GM12878 (cell line): ENCODE measurements around the gene TRIL. TPM values are rescaled to one million over a fixed set of nuclear protein-coding genes. Genes with fewer than 3 reads are reported as not detected.

ENCODE experiments used
- ATAC-seq: fragments of 200-7000 bp; cut with Tn5 transposase; 3 replicates; pipeline ENCODE4 v1.9.1; 2020; ENCODE audit warnings: mild to moderate bottlenecking, moderate library complexity
- BruUV-seq: library from RNA; stranded (reverse); fragments of 400-500 nt; replicated peaks from 2 replicates; lab custom pipeline; 2021; lab: Mats Ljungman, UMichigan
- CTCF ChIA-PET: fragments of 300-600 bp; sonication (Branson Sonifier 250); formaldehyde crosslinking; extraction: SDS; loops from one replicate; lab custom pipeline; 2021; ENCODE audit warnings: inconsistent platforms; lab: Yijun Ruan, JAX
- POLR2A ChIA-PET: fragments of 350-600 bp; formaldehyde crosslinking; extraction: SDS; loops from one replicate; lab custom pipeline; 2021; ENCODE audit warnings: inconsistent platforms; lab: Charles Lee
- RAD21 ChIA-PET: fragments of 300-600 bp; sonication (Branson Sonifier 250); formaldehyde crosslinking; loops from one replicate; lab custom pipeline; 2023; ENCODE audit warnings: antibody characterized with exemption; ENCODE audit not compliant: unreplicated experiment; lab: Charles Lee
- SMC1A ChIA-PET: fragments of 300-600 bp; sonication (Branson Sonifier 250); formaldehyde crosslinking; loops from one replicate; lab custom pipeline; 2023; ENCODE audit not compliant: unreplicated experiment, uncharacterized antibody; lab: Charles Lee
- DNase-seq: peaks from one replicate; pipeline ENCODE4 v3.0.0-alpha.2; 2011; ENCODE audit warnings: low read depth, low spot score
- FAIRE-seq: peaks from 3 replicates; lab custom pipeline; 2011; peaks lifted over from hg19 to GRCh38; lab: Jason Lieb, UNC
- H2AFZ ChIP-seq: 2 replicates; pipeline ENCODE4 v1.6.0; 2011; ENCODE audit warnings: low read depth, low read length, control low read depth; ENCODE audit not compliant: control insufficient read depth
- H3K27ac ChIP-seq: 2 replicates; pipeline ENCODE4 v1.5.1; 2011; ENCODE audit warnings: control low read depth; ENCODE audit not compliant: control insufficient read depth, insufficient read depth
- H3K27me3 ChIP-seq, 2 experiments: replicated peaks in 1 of 2; 2 replicates each; pipeline versions ENCODE4 v1.6.0 to v1.6.1; 2011; ENCODE audit warnings: low read length in 1 of 2; ENCODE audit not compliant: control insufficient read depth in 2 of 2, insufficient read depth in 2 of 2
- H3K36me3 ChIP-seq, 2 experiments: 2 replicates each; pipeline ENCODE4 v1.5.1; 2011; ENCODE audit warnings: low read length in 1 of 2; ENCODE audit not compliant: control insufficient read depth in 2 of 2, insufficient read depth in 2 of 2
- H3K4me1 ChIP-seq: 2 replicates; pipeline ENCODE4 v1.6.1; 2011; ENCODE audit warnings: mild to moderate bottlenecking, low read length, moderate library complexity, mixed read lengths; ENCODE audit not compliant: control insufficient read depth, insufficient read depth
- H3K4me2 ChIP-seq: 2 replicates; pipeline ENCODE4 v1.6.0; 2011; ENCODE audit warnings: control low read depth; ENCODE audit not compliant: control insufficient read depth, insufficient read depth
- H3K4me3 ChIP-seq: fragments of 200-600 bp; sonication (generic); 2 replicates; pipeline ENCODE4 v1.5.1; 2016
- H3K79me2 ChIP-seq: 2 replicates; pipeline ENCODE4 v1.6.0; 2011; ENCODE audit warnings: low read length; ENCODE audit not compliant: control insufficient read depth, insufficient read depth
- H3K9ac ChIP-seq: 2 replicates; pipeline ENCODE4 v1.8.0; 2011; ENCODE audit warnings: low read length, control low read depth, mixed read lengths; ENCODE audit not compliant: control insufficient read depth, insufficient read depth
- H3K9me3 ChIP-seq: replicated peaks from 3 replicates; pipeline ENCODE4 v1.5.1; 2011; ENCODE audit warnings: mild to moderate bottlenecking, low read length; ENCODE audit not compliant: control insufficient read depth, insufficient read depth
- H4K20me1 ChIP-seq: 2 replicates; pipeline ENCODE4 v1.6.0; 2011; ENCODE audit not compliant: control insufficient read depth, insufficient read depth
- BACH1 ChIP-seq: fragments of 450-650 bp; IDR thresholded peaks from 2 replicates; pipeline ENCODE4 v1.6.1; 2017; ENCODE audit warnings: mild to moderate bottlenecking, borderline replicate concordance
- CBFB ChIP-seq: IDR thresholded peaks from 2 replicates; pipeline ENCODE4 v1.6.1; 2016; ENCODE audit warnings: antibody characterized with exemption, low read depth
- CHD1 ChIP-seq: IDR thresholded peaks from 2 replicates; pipeline ENCODE4 v1.6.1; 2012; ENCODE audit warnings: low read depth, low read length, improper control_type of control experiment
- EGR1 ChIP-seq, 2 experiments: IDR thresholded peaks; 1 replicate in 1 of 2; 2 replicates in 1 of 2; pipeline ENCODE4 v1.6.1; 2011 to 2012; ENCODE audit warnings: low read depth in 2 of 2, low read length in 2 of 2, borderline replicate concordance in 1 of 2, mild to moderate bottlenecking in 1 of 2, moderate library complexity in 1 of 2
- GABPA ChIP-seq: IDR thresholded peaks from 2 replicates; pipeline ENCODE4 v1.6.1; 2014; ENCODE audit warnings: antibody characterized with exemption, low read depth, mild to moderate bottlenecking, inconsistent platforms
- MYC ChIP-seq: IDR thresholded peaks from 2 replicates; pipeline ENCODE4 v1.6.1; 2011; ENCODE audit warnings: mild to moderate bottlenecking, low read length, moderate library complexity, inconsistent platforms; ENCODE audit not compliant: insufficient read depth, insufficient replicate concordance, insufficient read length, severe bottlenecking
- SIX5 ChIP-seq: IDR thresholded peaks from 2 replicates; pipeline ENCODE4 v1.6.1; 2011; ENCODE audit warnings: mild to moderate bottlenecking, low read depth, low read length, moderate library complexity; ENCODE audit not compliant: severe bottlenecking
- SREBF2 ChIP-seq: IDR thresholded peaks from 2 replicates; pipeline ENCODE4 v1.6.1; 2012; ENCODE audit warnings: mild to moderate bottlenecking, low read length
- ZBED1 ChIP-seq: IDR thresholded peaks from 2 replicates; pipeline ENCODE4 v1.6.1; 2016; ENCODE audit warnings: borderline replicate concordance
- WGBS: methylation state at CpG from one replicate; pipeline ENCODE4 v1.1.6; 2016; ENCODE audit warnings: low lambda C conversion rate; ENCODE audit not compliant: insufficient replicate concordance, insufficient coverage; ENCODE audit errors: missing lambda C conversion rate; 5-methylcytosine and 5-hydroxymethylcytosine counted together
- in situ Hi-C: fragments of 300-500 bp; cut with MboI; formaldehyde crosslinking; loops from 9 replicates; pipeline ENCODE4 v1.14.3; 2018; ENCODE audit warnings: mixed read lengths
- intact Hi-C: fragments of 100-400 bp; cut with micrococcal nuclease; formaldehyde crosslinking; loops from one replicate; pipeline ENCODE4 v1.14.2; 2022; ENCODE audit not compliant: unreplicated experiment
- polyA plus RNA-seq, 11 experiments: library from polyadenylated mRNA; depleted of rRNA in 4 of 11; unstranded in 6 of 11; stranded (reverse) in 5 of 11; fragments of >200 nt; fragmentation: Nextera tagmentation in 4 of 11; fragmentation: Illumina TruSeq in 1 of 11; extraction: Ambion mirVana in 4 of 11; extraction: Trizol in 1 of 11; gene quantifications; 1 replicate in 1 of 11; 2 replicates in 10 of 11; pipeline versions ENCODE4 v1.2.1 to v1.2.3, GENCODE V29; 2011 to 2016; ENCODE audit warnings: inconsistent platforms in 2 of 11, missing spikeins in 2 of 11, low read depth in 1 of 11
- total RNA-seq, 4 experiments: library from RNA; depleted of rRNA in 3 of 4; stranded (reverse); fragments of >200 nt in 3 of 4; fragmentation: Illumina TruSeq in 1 of 4; extraction: Trizol in 1 of 4; gene quantifications; 2 replicates each; pipeline versions ENCODE4 v1.2.1 to v1.2.3, GENCODE V29; 2013 to 2021
- TF ChIP-seq, protein P1 (sequence below): fragments of 450-650 bp; formaldehyde crosslinking; IDR thresholded peaks from 2 replicates; pipeline ENCODE4 v1.5.0; 2022; ENCODE audit warnings: mild to moderate bottlenecking, missing genetic modification characterization

Gene TRIL
- total and polyA plus RNA-seq, 10 of the 15 experiments (the other 5 are each of a cell fraction or from before 2014, with no cell fraction given): not detected

DNA sequence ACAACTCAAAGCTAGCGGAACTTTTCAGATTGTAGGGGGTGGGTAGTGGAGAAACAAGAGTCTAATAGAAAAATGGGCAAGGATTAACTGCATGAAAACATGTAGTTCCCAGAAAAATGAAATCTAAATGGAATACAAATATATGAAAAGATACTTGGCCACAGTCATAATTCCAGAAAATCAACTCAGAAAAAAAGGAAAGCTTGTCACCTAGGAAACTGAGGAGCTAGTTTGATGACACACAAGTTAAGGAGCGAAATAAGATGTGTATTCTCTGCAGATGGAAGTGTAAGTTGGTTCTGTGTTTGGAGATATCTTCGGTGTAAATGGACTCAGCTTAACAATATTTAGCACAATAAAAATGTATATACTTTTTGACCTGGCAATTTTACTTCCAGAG, 52.7 kb downstream of the TRIL start:
- Histone ChIP-seq H3K27me3 (peaks cover 0 to under 1% of the 10 kb centered on the region in 2 experiments; a peak in 3 of 4 replicates), H4K20me1 (no peaks in the 10 kb centered on the region), H3K9me3 (no peaks in the 10 kb centered on the region), H2AFZ (no peak overlapping the region), H3K4me2 (no peak overlapping the region), H3K79me2 (no peaks in the 10 kb centered on the region), H3K27ac (no peak overlapping the region), H3K4me1 (no peaks in the 10 kb centered on the region), H3K36me3 (no peaks in the 10 kb centered on the region), H3K9ac (no peak overlapping the region), H3K4me3 (no peak overlapping the region)
- ChIA-PET SMC1A (interaction anchor here (1.2 to 1.6 kb wide), 4 partner anchors 15 to 25 kb away, joined by 3 to 7 read pairs (median 3); no protein-coding TSS in a partner anchor), POLR2A (no interaction called here), CTCF (interaction anchor here (0.6 to 1.1 kb wide), 2 partner anchors 10 to 22 kb away, joined by 3 to 4 read pairs; no protein-coding TSS in a partner anchor), RAD21 (no interaction called here)
- in situ Hi-C loops (no loop called here), intact Hi-C loops (no loop called here)
- DNase-seq: no peak
- ATAC-seq: no peak
- 27% methylated on average over 3 of the region's 3 CpGs for WGBS
- FAIRE-seq: no peak
- TF ChIP-seq, protein P1, sequence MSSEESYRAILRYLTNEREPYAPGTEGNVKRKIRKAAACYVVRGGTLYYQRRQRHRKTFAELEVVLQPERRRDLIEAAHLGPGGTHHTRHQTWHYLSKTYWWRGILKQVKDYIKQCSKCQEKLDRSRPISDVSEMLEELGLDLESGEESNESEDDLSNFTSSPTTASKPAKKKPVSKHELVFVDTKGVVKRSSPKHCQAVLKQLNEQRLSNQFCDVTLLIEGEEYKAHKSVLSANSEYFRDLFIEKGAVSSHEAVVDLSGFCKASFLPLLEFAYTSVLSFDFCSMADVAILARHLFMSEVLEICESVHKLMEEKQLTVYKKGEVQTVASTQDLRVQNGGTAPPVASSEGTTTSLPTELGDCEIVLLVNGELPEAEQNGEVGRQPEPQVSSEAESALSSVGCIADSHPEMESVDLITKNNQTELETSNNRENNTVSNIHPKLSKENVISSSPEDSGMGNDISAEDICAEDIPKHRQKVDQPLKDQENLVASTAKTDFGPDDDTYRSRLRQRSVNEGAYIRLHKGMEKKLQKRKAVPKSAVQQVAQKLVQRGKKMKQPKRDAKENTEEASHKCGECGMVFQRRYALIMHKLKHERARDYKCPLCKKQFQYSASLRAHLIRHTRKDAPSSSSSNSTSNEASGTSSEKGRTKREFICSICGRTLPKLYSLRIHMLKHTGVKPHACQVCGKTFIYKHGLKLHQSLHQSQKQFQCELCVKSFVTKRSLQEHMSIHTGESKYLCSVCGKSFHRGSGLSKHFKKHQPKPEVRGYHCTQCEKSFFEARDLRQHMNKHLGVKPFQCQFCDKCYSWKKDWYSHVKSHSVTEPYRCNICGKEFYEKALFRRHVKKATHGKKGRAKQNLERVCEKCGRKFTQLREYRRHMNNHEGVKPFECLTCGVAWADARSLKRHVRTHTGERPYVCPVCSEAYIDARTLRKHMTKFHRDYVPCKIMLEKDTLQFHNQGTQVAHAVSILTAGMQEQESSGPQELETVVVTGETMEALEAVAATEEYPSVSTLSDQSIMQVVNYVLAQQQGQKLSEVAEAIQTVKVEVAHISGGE (CRISPR knock-in tag): no peak
- TF ChIP-seq ZBED1 (no peak), EGR1 (IDR thresholded peaks at IDR 0.05; ENCODE audit: borderline replicate concordance in 1 of 2, low read depth in 2 of 2, low read length in 2 of 2) (no peak), CHD1 (no peak), MYC (no peak), GABPA (no peak), CBFB (no peak), BACH1 (no peak), SIX5 (no peak), SREBF2 (no peak)
- BruUV-seq: no TSS peak
